ENCODE measurements around the gene FREM1.

The FREM1 gene

DNA sequence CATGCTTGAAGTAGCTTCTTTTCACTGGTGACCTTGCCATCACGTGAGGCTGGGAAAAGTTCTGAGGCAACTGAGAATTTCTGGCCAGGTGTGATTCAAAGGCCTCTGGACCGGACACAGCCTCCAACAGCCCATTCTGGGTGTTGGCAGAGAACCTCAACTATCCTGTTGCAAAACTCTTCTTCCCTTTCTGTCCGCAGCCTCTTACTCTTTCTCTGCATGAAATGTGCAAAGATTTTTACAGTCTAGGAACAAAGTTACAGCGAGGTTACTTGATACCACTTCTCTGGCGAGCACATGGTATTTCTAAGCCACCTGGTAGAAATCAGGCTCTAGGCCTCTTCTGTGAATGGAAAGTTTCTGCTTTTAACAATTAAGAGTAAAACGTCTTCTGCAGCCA, 79.2 kb downstream of the FREM1 start:
- Histone ChIP-seq H3K27me3 (ENCODE audit: control insufficient read depth in 1 of 2, insufficient read depth in 2 of 2, low read length in 2 of 2) (no peaks in the 10 kb centered on the region), H3K4me3 (ENCODE audit: low read depth in 1 of 2, low read length in 2 of 2) (no peak overlapping the region), H3K36me3 (ENCODE audit: insufficient read depth, low read length) (peaks cover 41% of the 10 kb centered on the region), H3K27ac (ENCODE audit: low read depth, low read length) (no peak overlapping the region), H3K4me1 (ENCODE audit: insufficient read depth, low read length) (no peaks in the 10 kb centered on the region), H3K9me3 (ENCODE audit: low read length) (no peaks in the 10 kb centered on the region), H3K9ac (ENCODE audit: low read length) (no peak overlapping the region)

DNA sequence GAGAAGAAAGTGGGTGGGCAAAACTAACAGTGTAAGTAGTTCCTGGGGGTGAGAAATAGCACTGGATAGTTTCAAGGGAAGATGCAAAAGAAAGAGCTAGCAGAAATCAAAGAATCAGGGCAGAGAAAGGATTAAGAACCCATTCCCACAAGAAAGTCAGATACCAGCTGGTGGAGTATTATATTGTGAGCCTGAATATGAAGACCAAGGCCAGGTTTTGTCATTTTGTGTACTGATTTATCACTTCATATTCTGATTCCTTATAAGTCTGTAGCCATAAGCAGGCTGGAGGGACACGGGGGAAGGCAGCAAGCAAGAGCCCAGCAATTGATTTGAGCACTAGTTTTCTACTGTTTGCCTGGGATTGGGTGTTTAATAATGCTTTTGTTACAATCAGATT, 80.2 kb downstream of the FREM1 start:
- H3K27me3 ChIP-seq (ENCODE audit: control insufficient read depth in 1 of 2, insufficient read depth in 2 of 2, low read length in 2 of 2), result no peaks in the 10 kb centered on the region
- H3K9me3 ChIP-seq (ENCODE audit: low read length), result no peaks in the 10 kb centered on the region
- H3K27ac ChIP-seq (ENCODE audit: low read depth, low read length), result no peak overlapping the region
- H3K4me3 ChIP-seq (ENCODE audit: low read depth in 1 of 2, low read length in 2 of 2), result no peak overlapping the region
- no peak overlapping the region for H3K9ac ChIP-seq (ENCODE audit: low read length)
- H3K4me1 ChIP-seq (ENCODE audit: insufficient read depth, low read length), result no peaks in the 10 kb centered on the region
- H3K36me3 ChIP-seq (ENCODE audit: insufficient read depth, low read length), result peaks cover 41% of the 10 kb centered on the region

DNA sequence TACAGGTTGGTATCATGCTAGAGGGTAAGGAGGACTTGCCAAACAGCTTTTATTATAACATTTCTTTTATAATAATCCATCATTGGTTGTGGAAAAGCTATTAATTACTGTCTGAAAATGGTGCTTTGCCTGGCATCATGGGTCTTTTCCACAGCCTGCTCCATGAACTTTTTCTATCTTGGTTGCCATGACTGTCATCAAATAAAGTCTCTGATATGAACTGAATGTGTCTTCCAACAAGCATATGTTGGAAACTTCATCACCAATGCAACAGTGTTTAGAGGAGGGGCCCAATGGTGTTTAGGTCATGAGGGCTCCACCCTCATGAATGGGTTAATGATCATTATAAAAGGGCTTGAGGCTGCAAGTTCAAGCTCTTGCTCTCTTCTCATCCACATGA, 81.0 kb downstream of the FREM1 start:
- H3K9me3 ChIP-seq (ENCODE audit: low read length), result no peaks in the 10 kb centered on the region
- no peak overlapping the region for H3K27ac ChIP-seq (ENCODE audit: low read depth, low read length)
- no peaks in the 10 kb centered on the region for H3K27me3 ChIP-seq (ENCODE audit: control insufficient read depth in 1 of 2, insufficient read depth in 2 of 2, low read length in 2 of 2)
- H3K4me3 ChIP-seq (ENCODE audit: low read depth in 1 of 2, low read length in 2 of 2), result no peak overlapping the region
- H3K9ac ChIP-seq (ENCODE audit: low read length), result no peak overlapping the region
- peaks cover 47% of the 10 kb centered on the region for H3K36me3 ChIP-seq (ENCODE audit: insufficient read depth, low read length)
- H3K4me1 ChIP-seq (ENCODE audit: insufficient read depth, low read length), result no peaks in the 10 kb centered on the region

DNA sequence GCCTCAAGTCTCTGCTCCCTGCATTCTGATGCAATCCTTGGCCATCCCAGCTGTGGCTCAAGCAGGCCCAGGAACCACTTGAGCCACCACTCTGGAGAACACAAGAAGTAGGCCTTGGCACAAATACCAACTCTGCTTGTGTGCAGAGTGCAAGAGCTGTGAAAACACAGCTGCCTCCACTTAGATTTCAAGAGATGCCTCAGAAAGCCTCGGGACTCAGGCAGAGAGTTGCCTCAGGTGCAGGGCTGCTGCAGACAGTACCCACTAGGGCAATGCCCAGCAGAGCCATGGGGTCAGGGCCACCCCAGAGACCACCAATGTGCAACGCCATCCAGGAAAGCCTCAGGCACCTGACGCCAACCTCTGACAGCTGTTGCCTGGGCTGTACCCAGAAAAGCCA, 82.4 kb downstream of the FREM1 start:
- no peak overlapping the region for H3K27ac ChIP-seq (ENCODE audit: low read depth, low read length)
- no peaks in the 10 kb centered on the region for H3K27me3 ChIP-seq (ENCODE audit: control insufficient read depth in 1 of 2, insufficient read depth in 2 of 2, low read length in 2 of 2)
- H3K9ac ChIP-seq (ENCODE audit: low read length), result no peak overlapping the region
- H3K36me3 ChIP-seq (ENCODE audit: insufficient read depth, low read length), result peaks cover 56% of the 10 kb centered on the region
- H3K4me1 ChIP-seq (ENCODE audit: insufficient read depth, low read length), result no peaks in the 10 kb centered on the region
- H3K9me3 ChIP-seq (ENCODE audit: low read length), result no peaks in the 10 kb centered on the region
- no peak overlapping the region for H3K4me3 ChIP-seq (ENCODE audit: low read depth in 1 of 2, low read length in 2 of 2)

DNA sequence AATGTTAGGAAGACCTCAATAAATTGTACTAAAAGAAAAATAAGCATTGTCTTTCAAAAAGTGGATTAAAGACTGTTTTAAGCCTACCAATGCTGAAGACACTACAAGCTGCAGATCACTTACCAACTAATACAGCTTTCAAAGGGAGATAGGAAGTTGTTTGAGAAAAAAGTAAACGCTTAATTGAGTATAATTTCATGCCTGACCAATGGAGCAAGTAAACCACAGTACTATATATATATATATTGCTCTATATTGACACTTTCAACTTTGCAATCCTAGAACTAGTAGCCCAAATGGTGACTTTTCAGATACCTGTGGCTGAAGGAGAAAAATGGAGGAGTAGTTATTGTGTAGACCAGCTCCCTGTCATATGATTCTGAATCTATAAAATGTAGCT, 85.7 kb downstream of the FREM1 start:
- H3K9ac ChIP-seq (ENCODE audit: low read length), result no peak overlapping the region
- no peaks in the 10 kb centered on the region for H3K27me3 ChIP-seq (ENCODE audit: control insufficient read depth in 1 of 2, insufficient read depth in 2 of 2, low read length in 2 of 2)
- H3K4me1 ChIP-seq (ENCODE audit: insufficient read depth, low read length), result no peaks in the 10 kb centered on the region
- no peak overlapping the region for H3K27ac ChIP-seq (ENCODE audit: low read depth, low read length)
- no peaks in the 10 kb centered on the region for H3K9me3 ChIP-seq (ENCODE audit: low read length)
- H3K4me3 ChIP-seq (ENCODE audit: low read depth in 1 of 2, low read length in 2 of 2), result no peak overlapping the region
- H3K36me3 ChIP-seq (ENCODE audit: insufficient read depth, low read length), result peaks cover 63% of the 10 kb centered on the region

DNA sequence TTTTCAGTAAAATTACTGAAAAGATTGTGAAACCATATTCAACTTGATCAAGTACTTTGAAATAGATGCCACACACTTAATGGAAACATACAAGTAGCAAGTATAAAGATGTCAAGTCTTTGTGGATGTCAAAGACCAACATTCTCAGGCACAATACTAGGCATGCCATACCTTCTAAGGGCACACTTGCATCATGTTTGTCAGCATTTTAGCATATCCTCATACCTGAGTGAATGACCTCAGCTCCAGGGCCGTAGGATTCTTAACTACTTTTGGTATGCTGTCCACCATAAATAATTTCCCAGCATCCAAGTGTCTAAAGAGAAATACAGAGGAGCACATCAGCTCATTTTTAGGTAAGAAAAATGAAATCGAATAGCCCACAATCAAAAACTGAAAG, 86.4 kb downstream of the FREM1 start:
- Histone ChIP-seq H3K4me1 (ENCODE audit: insufficient read depth, low read length) (no peaks in the 10 kb centered on the region), H3K9ac (ENCODE audit: low read length) (no peak overlapping the region), H3K36me3 (ENCODE audit: insufficient read depth, low read length) (peaks cover 69% of the 10 kb centered on the region), H3K4me3 (ENCODE audit: low read depth in 1 of 2, low read length in 2 of 2) (no peak overlapping the region), H3K9me3 (ENCODE audit: low read length) (no peaks in the 10 kb centered on the region), H3K27me3 (ENCODE audit: control insufficient read depth in 1 of 2, insufficient read depth in 2 of 2, low read length in 2 of 2) (no peaks in the 10 kb centered on the region), H3K27ac (ENCODE audit: low read depth, low read length) (no peak overlapping the region)

DNA sequence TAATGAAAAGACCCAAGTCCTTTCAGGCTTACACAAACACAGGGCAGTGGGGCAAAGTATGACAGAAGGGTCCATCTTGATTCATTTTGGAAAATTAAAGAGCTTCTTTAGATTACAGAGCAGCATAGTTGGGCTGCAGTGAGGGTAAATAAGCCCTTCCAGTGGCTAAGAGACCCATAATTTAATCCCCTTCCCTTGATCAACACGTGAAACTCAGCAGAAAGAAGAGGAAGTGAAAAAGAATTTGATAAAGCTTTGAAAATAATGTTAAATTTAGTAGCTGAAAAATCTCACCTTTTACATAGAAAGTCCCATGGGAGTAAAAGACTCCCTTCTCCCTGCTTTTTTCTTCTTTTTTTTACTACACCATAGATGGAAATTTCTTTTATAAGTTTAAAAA, 87.6 kb downstream of the FREM1 start:
- H3K27ac ChIP-seq (ENCODE audit: low read depth, low read length), result no peak overlapping the region
- H3K36me3 ChIP-seq (ENCODE audit: insufficient read depth, low read length), result peaks cover 79% of the 10 kb centered on the region
- H3K9me3 ChIP-seq (ENCODE audit: low read length), result no peaks in the 10 kb centered on the region
- no peak overlapping the region for H3K4me3 ChIP-seq (ENCODE audit: low read depth in 1 of 2, low read length in 2 of 2)
- no peaks in the 10 kb centered on the region for H3K4me1 ChIP-seq (ENCODE audit: insufficient read depth, low read length)
- no peaks in the 10 kb centered on the region for H3K27me3 ChIP-seq (ENCODE audit: control insufficient read depth in 1 of 2, insufficient read depth in 2 of 2, low read length in 2 of 2)
- H3K9ac ChIP-seq (ENCODE audit: low read length), result no peak overlapping the region

DNA sequence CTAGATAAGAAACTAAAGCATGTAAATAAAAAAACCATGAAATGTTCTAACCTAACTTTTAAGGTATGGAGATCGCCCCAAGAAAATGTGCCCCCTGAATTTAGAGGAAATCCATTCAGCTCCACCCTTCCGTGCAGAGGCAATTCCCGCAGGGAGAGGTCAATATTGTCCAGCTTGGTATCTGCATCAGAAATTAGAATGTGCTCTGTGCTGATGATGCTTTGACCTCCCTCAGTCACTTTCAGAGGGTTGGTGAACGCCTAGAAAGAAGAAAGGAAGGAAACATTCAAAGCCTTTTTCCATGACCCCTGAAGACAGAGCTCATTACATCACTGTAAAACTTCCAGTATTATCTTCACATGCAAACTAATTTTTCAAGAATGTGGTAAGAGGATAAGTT, 91.0 kb downstream of the FREM1 start:
- no peak overlapping the region for H3K9ac ChIP-seq (ENCODE audit: low read length)
- no peaks in the 10 kb centered on the region for H3K4me1 ChIP-seq (ENCODE audit: insufficient read depth, low read length)
- H3K27me3 ChIP-seq (ENCODE audit: control insufficient read depth in 1 of 2, insufficient read depth in 2 of 2, low read length in 2 of 2), result no peaks in the 10 kb centered on the region
- no peak overlapping the region for H3K27ac ChIP-seq (ENCODE audit: low read depth, low read length)
- no peaks in the 10 kb centered on the region for H3K9me3 ChIP-seq (ENCODE audit: low read length)
- H3K36me3 ChIP-seq (ENCODE audit: insufficient read depth, low read length), result peaks cover 74% of the 10 kb centered on the region
- no peak overlapping the region for H3K4me3 ChIP-seq (ENCODE audit: low read depth in 1 of 2, low read length in 2 of 2)

DNA sequence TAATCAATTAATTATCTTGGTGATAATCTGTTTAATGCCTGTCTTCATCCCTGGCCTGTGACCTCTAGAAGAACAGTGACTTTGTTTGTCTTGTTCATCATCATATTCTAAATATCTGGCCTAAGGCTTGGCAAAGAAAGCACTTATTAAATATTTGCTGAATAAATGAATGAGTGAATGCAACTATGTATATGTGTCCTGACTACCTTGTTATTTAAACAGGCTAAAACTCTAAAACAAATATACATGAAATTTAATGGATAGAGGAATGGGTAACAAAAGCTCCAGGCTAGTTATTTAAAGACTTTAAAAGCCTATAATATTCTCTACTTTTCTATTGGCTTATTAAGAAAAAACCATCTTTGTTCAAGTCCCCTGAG, 96.0 kb downstream of the FREM1 start:
- Histone ChIP-seq H3K4me1 (ENCODE audit: insufficient read depth, low read length) (no peaks in the 10 kb centered on the region), H3K27ac (ENCODE audit: low read depth, low read length) (no peak overlapping the region), H3K9me3 (ENCODE audit: low read length) (no peaks in the 10 kb centered on the region), H3K36me3 (ENCODE audit: insufficient read depth, low read length) (peaks cover 47% of the 10 kb centered on the region), H3K4me3 (ENCODE audit: low read depth in 1 of 2, low read length in 2 of 2) (no peak overlapping the region), H3K27me3 (ENCODE audit: control insufficient read depth in 1 of 2, insufficient read depth in 2 of 2, low read length in 2 of 2) (no peaks in the 10 kb centered on the region), H3K9ac (ENCODE audit: low read length) (no peak overlapping the region)

DNA sequence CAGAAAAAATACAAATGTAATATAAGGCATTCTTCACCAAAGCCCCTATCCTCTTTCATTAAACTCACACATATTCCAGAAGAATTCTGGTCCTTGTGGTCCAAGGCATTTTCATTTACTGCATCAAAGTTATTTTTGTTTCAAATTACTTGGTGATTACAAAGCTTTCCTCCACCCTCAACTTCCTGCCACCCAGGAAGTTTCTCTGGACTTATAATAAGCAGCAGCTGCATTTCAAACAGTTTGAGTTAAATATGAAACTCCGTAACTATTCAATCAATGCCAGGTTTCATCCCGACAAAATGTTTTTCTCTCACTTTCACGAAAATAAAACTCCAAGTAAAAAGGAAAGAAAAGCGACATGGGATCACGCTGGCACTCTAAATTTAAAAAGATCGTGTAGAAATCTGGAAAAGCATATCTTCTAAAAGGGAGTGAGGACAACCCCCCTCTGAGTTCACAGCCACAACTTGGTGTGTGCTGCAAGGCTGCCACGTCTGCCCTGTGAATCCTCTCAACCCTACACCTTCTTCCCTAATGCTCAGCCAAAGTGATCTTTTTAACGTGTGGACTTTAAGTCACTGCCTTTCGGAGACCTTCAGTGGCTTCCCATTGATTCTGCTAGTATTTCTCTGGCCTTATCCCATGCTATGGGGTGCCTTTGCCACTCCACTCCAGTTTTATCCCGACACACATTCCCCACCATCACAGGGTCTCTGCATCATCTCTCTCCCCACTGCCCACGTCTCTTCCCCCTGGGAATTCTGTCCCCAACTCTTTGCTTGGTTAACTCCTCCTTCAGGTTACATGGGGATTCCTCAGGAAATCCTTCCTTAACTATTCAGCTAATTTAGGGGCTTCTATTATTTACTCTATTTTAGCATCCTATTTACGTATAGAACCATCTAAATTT, 96.6 kb downstream of the FREM1 start:
- Histone ChIP-seq H3K4me1 (ENCODE audit: insufficient read depth, low read length) (no peaks in the 10 kb centered on the region), H3K4me3 (ENCODE audit: low read depth in 1 of 2, low read length in 2 of 2) (no peak overlapping the region), H3K36me3 (ENCODE audit: insufficient read depth, low read length) (peaks cover 46% of the 10 kb centered on the region), H3K9me3 (ENCODE audit: low read length) (no peaks in the 10 kb centered on the region), H3K27me3 (ENCODE audit: control insufficient read depth in 1 of 2, insufficient read depth in 2 of 2, low read length in 2 of 2) (no peaks in the 10 kb centered on the region), H3K27ac (ENCODE audit: low read depth, low read length) (no peak overlapping the region), H3K9ac (ENCODE audit: low read length) (no peak overlapping the region)

DNA sequence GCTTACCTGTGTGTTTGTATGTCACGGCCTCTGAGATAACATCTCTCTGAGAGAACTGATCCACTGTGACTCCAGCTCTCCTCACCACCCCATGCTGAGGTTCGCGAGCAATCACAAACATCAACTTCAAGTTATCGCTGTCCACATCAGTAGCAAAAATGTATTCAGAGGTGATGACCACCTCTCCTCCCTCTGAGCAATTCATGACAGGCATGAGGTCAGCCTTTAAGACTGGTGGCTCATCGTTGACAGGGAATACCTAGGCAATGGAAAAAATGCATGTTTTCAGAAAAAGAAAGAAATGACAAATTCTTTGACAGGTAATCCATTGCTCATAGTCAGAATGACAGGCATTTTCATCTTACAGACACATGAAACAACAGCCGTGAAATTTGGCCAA, 97.4 kb downstream of the FREM1 start:
- Histone ChIP-seq H3K27me3 (ENCODE audit: control insufficient read depth in 1 of 2, insufficient read depth in 2 of 2, low read length in 2 of 2) (no peaks in the 10 kb centered on the region), H3K9ac (ENCODE audit: low read length) (no peak overlapping the region), H3K36me3 (ENCODE audit: insufficient read depth, low read length) (peaks cover 46% of the 10 kb centered on the region), H3K4me3 (ENCODE audit: low read depth in 1 of 2, low read length in 2 of 2) (no peak overlapping the region), H3K27ac (ENCODE audit: low read depth, low read length) (no peak overlapping the region), H3K9me3 (ENCODE audit: low read length) (no peaks in the 10 kb centered on the region), H3K4me1 (ENCODE audit: insufficient read depth, low read length) (no peaks in the 10 kb centered on the region)

DNA sequence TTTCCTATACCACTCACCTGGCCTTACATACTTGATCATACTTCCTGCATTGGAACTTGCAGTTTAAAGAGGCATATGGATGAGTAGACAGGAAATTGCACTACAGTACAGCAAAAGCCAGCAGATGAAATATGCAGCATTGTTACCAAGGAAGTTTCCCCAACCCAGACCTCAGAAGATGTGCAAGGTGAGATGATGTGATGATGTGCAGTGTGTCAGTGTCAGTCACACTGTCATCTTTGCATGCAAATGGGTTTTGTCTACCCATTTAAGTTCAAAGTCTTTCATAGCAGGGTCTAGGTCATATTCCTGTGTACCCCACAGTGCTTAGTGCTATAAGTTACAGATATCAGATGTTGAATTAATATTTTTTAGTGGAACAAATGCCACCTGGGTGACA, 98.4 kb downstream of the FREM1 start:
- Histone ChIP-seq H3K36me3 (ENCODE audit: insufficient read depth, low read length) (peaks cover 44% of the 10 kb centered on the region), H3K27me3 (ENCODE audit: control insufficient read depth in 1 of 2, insufficient read depth in 2 of 2, low read length in 2 of 2) (no peaks in the 10 kb centered on the region), H3K27ac (ENCODE audit: low read depth, low read length) (no peak overlapping the region), H3K4me1 (ENCODE audit: insufficient read depth, low read length) (no peaks in the 10 kb centered on the region), H3K9ac (ENCODE audit: low read length) (no peak overlapping the region), H3K9me3 (ENCODE audit: low read length) (no peaks in the 10 kb centered on the region), H3K4me3 (ENCODE audit: low read depth in 1 of 2, low read length in 2 of 2) (no peak overlapping the region)
